Ovary (tissue), 3 donors: ENCODE measurements around the gene SIX2.

ENCODE experiments used
- CTCF ChIP-seq, 3 donors: fragments of 450-650 bp in 2 of 3; fragments of 200-600 bp in 1 of 3; IDR thresholded peaks; one replicate each; pipeline versions ENCODE4 v1.5.1 to v1.8.0; 2016 to 2022; ENCODE audit warnings: antibody characterized with exemption in 3 of 3, mild to moderate bottlenecking in 1 of 3
- POLR2A ChIP-seq: fragments of 450-650 bp; IDR thresholded peaks from one replicate; pipeline ENCODE4 v1.6.1; 2017; ENCODE audit warnings: antibody characterized with exemption, mild to moderate bottlenecking, moderate library complexity
- donor health status: DM: no; HTN: no; CAD: no.

- TF ChIP-seq CTCF (IDR thresholded peaks at IDR 0.05), result no peak
- TF ChIP-seq POLR2A, result no peak
These were observed 1.4 kb upstream of the SIX2 start for GRCh38 chr2:45010702-45011012.
